WERI-Rb-1 (cell line): Measurements from ENCODE around the gene RERE.
A peak's percentile ranks its signal among the peaks of the same experiment; 100 is the strongest.

Experiments
- DNase-seq: peaks from one replicate; pipeline ENCODE4 v3.0.0-alpha.2; 2020
- H3K27ac ChIP-seq: fragments of 250-450 bp; sonication (Bioruptor Pico); 2 replicates; pipeline ENCODE4 v1.5.1; 2020; ENCODE audit warnings: mild to moderate bottlenecking, moderate library complexity
- H3K27me3 ChIP-seq: fragments of 250-450 bp; sonication (Bioruptor Pico); 2 replicates; pipeline ENCODE4 v1.5.1; 2021; ENCODE audit warnings: mild to moderate bottlenecking, low read depth, moderate library complexity; ENCODE audit not compliant: insufficient read depth, severe bottlenecking
- H3K36me3 ChIP-seq: fragments of 250-450 bp; sonication (Bioruptor Pico); 2 replicates; pipeline ENCODE4 v1.5.1; 2020; ENCODE audit warnings: mild to moderate bottlenecking, moderate library complexity
- H3K4me3 ChIP-seq: 2 replicates; pipeline ENCODE4 v1.5.1; 2011; ENCODE audit warnings: low read depth, mild to moderate bottlenecking, control low read depth, low read length
- H3K9me3 ChIP-seq: fragments of 250-450 bp; sonication (Bioruptor Pico); 2 replicates; pipeline ENCODE4 v1.5.1; 2021; ENCODE audit warnings: mild to moderate bottlenecking, moderate library complexity; ENCODE audit not compliant: severe bottlenecking
- TF ChIP-seq, protein P1 (sequence below): IDR thresholded peaks from 2 replicates; pipeline ENCODE4 v1.5.1; 2011; ENCODE audit warnings: low read depth, mild to moderate bottlenecking, control low read depth, inconsistent platforms, low read length

The RERE gene

DNA sequence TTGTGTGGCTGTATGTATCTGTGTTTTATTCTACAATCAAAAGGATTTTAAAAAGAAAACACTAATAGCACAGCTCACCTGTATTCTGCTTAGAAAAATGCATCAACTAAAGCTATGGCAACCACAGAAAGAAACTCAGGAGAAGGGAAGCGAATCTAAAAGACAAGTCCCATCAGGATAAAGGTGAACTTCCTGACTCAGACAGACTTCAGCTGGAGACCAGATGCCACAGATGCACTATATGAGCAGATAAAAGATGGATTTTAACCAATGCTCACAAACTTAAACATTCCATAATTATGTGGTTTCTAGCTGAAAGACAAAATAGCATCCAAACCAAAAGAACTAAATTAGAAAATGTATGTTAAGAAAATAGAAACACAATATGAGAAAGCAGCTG, 231.0 kb downstream of the RERE start:
- Histone ChIP-seq H3K4me3 (no peak overlapping the region), H3K27ac (peak overlapping the region; percentile 20), H3K27me3 (no peaks in the 10 kb centered on the region), H3K36me3 (peaks cover 7% of the 10 kb centered on the region), H3K9me3 (no peaks in the 10 kb centered on the region)
- TF ChIP-seq, protein P1, sequence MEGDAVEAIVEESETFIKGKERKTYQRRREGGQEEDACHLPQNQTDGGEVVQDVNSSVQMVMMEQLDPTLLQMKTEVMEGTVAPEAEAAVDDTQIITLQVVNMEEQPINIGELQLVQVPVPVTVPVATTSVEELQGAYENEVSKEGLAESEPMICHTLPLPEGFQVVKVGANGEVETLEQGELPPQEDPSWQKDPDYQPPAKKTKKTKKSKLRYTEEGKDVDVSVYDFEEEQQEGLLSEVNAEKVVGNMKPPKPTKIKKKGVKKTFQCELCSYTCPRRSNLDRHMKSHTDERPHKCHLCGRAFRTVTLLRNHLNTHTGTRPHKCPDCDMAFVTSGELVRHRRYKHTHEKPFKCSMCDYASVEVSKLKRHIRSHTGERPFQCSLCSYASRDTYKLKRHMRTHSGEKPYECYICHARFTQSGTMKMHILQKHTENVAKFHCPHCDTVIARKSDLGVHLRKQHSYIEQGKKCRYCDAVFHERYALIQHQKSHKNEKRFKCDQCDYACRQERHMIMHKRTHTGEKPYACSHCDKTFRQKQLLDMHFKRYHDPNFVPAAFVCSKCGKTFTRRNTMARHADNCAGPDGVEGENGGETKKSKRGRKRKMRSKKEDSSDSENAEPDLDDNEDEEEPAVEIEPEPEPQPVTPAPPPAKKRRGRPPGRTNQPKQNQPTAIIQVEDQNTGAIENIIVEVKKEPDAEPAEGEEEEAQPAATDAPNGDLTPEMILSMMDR, result no peak
- no peak for DNase-seq

DNA sequence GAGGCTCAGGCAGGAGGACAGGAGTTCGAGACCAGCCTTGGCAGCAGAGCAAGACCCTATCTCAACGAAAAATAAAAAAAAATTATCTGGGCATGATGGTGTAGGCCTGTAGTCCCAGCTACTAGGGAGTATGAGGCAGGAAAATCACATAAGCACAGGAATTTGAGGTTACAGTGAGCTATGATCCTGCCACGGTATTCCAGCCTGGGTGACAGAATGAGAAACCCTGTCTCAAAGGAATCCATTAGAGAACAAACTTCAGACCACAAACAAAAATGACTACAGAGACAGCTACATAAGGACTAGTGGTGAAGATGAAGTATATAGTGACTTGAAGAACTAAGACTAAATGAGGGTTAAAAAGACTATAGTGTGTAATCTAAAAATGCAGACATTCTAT, 233.1 kb downstream of the RERE start:
- H3K27me3 ChIP-seq, result no peaks in the 10 kb centered on the region
- H3K36me3 ChIP-seq, result peaks cover 14% of the 10 kb centered on the region
- no peak for DNase-seq
- H3K4me3 ChIP-seq, result no peak overlapping the region
- TF ChIP-seq, protein P1, result no peak
- no peaks in the 10 kb centered on the region for H3K9me3 ChIP-seq
- H3K27ac ChIP-seq, result no peak overlapping the region

DNA sequence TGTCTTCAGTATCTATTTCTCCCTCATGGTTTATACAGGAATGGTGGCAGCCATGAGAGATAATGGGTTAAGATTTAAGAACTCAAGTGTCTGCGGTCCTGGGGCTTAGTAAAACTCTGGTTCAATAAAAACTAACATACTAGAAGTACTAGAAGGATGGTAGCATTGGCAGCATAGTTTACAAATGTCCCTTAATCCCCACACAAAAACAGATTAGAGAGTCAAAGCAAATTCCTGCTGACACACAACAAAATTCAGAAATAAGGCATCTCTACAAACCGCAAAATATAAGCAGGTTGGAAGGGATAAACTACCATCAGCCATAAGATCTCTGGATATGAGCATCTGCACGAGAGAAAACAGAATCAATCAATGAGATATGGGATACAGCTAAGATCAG, 234.4 kb downstream of the RERE start:
- TF ChIP-seq, protein P1, result no peak
- no peak for DNase-seq
- no peaks in the 10 kb centered on the region for H3K9me3 ChIP-seq
- no peak overlapping the region for H3K4me3 ChIP-seq
- H3K27ac ChIP-seq, result no peak overlapping the region
- no peaks in the 10 kb centered on the region for H3K27me3 ChIP-seq
- peaks cover 19% of the 10 kb centered on the region for H3K36me3 ChIP-seq

DNA sequence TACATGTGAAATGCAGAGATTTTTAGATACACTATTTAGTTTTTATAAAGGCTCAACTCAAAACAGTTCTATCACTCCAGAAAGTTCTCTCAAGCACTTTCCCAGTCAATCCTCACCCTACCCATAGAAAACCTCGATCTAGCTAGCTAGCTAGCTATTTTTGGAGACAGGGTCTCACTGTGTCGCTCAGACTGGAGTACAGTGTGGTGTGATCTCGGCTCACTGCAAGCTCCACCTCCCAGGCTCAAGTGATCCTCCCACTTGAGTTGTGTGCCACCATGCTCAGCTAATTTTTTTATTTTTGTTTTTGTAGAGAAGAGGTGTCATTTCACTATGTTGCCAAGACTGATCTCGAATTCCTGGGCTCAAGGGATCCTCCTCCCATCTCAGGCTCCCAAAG, 236.9 kb downstream of the RERE start:
- Histone ChIP-seq H3K27ac (no peak overlapping the region), H3K9me3 (no peaks in the 10 kb centered on the region), H3K27me3 (no peaks in the 10 kb centered on the region), H3K36me3 (peaks cover 25% of the 10 kb centered on the region), H3K4me3 (no peak overlapping the region)
- no peak for DNase-seq
- TF ChIP-seq, protein P1, result no peak

GRCh38 chr1:8578936-8579335, 238.5 kb downstream of the RERE start:
- DNase-seq, result no peak
- Histone ChIP-seq H3K9me3 (no peaks in the 10 kb centered on the region), H3K27me3 (no peaks in the 10 kb centered on the region), H3K4me3 (no peak overlapping the region), H3K36me3 (peaks cover 19% of the 10 kb centered on the region), H3K27ac (no peak overlapping the region)
- TF ChIP-seq, protein P1, result no peak

- no peak overlapping the region for H3K4me3 ChIP-seq
- no peak for DNase-seq
- H3K9me3 ChIP-seq, result no peaks in the 10 kb centered on the region
- H3K27ac ChIP-seq, result no peak overlapping the region
- TF ChIP-seq, protein P1, result no peak
- H3K36me3 ChIP-seq, result peaks cover 19% of the 10 kb centered on the region
- no peaks in the 10 kb centered on the region for H3K27me3 ChIP-seq
Measured at GRCh38 chr1:8578132-8578877, 239.1 kb downstream of the RERE start.
